ENCODE results near the gene BMP2K. TPM values are rescaled to one million over a fixed set of nuclear protein-coding genes. Genes with fewer than 3 reads are reported as not detected.

BMP2K gene
- total and polyA plus RNA-seq, 2 donors from 2014 or later: 6.0 to 43.1 TPM

GRCh38 chr4:78796526-78796925, 20.4 kb downstream of the BMP2K start:
- DNase-seq: no peak
- Histone ChIP-seq H3K27ac (ENCODE audit: low read depth in 2 of 2, low read length in 2 of 2) (no peak overlapping the region), H3K4me1 (ENCODE audit: control insufficient read depth in 2 of 3, insufficient read depth in 2 of 3, low read depth in 1 of 3, low read length in 3 of 3) (no peaks in the 10 kb centered on the region), H3K4me3 (ENCODE audit: low read length in 3 of 3) (no peak overlapping the region), H3K27me3 (ENCODE audit: control insufficient read depth, insufficient read depth, low read length) (no peaks in the 10 kb centered on the region), H3K36me3 (ENCODE audit: control insufficient read depth in 2 of 3, insufficient read depth in 3 of 3, low read length in 3 of 3) (no peaks in the 10 kb centered on the region), H3K9ac (ENCODE audit: low read length in 3 of 3) (no peak overlapping the region), H3K9me3 (ENCODE audit: control insufficient read depth in 2 of 3, insufficient read depth in 1 of 3, low read length in 3 of 3) (no peaks in the 10 kb centered on the region)
- intact Hi-C loops (cut with DNase I): no loop called here
- no peak for FAIRE-seq
- TF ChIP-seq, protein P1, sequence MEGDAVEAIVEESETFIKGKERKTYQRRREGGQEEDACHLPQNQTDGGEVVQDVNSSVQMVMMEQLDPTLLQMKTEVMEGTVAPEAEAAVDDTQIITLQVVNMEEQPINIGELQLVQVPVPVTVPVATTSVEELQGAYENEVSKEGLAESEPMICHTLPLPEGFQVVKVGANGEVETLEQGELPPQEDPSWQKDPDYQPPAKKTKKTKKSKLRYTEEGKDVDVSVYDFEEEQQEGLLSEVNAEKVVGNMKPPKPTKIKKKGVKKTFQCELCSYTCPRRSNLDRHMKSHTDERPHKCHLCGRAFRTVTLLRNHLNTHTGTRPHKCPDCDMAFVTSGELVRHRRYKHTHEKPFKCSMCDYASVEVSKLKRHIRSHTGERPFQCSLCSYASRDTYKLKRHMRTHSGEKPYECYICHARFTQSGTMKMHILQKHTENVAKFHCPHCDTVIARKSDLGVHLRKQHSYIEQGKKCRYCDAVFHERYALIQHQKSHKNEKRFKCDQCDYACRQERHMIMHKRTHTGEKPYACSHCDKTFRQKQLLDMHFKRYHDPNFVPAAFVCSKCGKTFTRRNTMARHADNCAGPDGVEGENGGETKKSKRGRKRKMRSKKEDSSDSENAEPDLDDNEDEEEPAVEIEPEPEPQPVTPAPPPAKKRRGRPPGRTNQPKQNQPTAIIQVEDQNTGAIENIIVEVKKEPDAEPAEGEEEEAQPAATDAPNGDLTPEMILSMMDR (IDR thresholded peaks at IDR 0.05; ENCODE audit: borderline replicate concordance, extremely low read depth, insufficient read depth): no peak

- no peak for FAIRE-seq
- H3K9me3 ChIP-seq (ENCODE audit: control insufficient read depth in 2 of 3, insufficient read depth in 1 of 3, low read length in 3 of 3): no peaks in the 10 kb centered on the region
Measured at GRCh38 chr4:78797777-78798284, 21.7 kb downstream of the BMP2K start.

GRCh38 chr4:78799551-78800495, 23.7 kb downstream of the BMP2K start:
- Histone ChIP-seq H3K9me3 (ENCODE audit: control insufficient read depth in 2 of 3, insufficient read depth in 1 of 3, low read length in 3 of 3) (no peaks in the 10 kb centered on the region), H3K27me3 (ENCODE audit: control insufficient read depth, insufficient read depth, low read length) (no peaks in the 10 kb centered on the region), H3K9ac (ENCODE audit: low read length in 3 of 3) (no peak overlapping the region), H3K4me3 (ENCODE audit: low read length in 3 of 3) (no peak overlapping the region), H3K36me3 (ENCODE audit: control insufficient read depth in 2 of 3, insufficient read depth in 3 of 3, low read length in 3 of 3) (no peaks in the 10 kb centered on the region), H3K4me1 (ENCODE audit: control insufficient read depth in 2 of 3, insufficient read depth in 2 of 3, low read depth in 1 of 3, low read length in 3 of 3) (no peaks in the 10 kb centered on the region), H3K27ac (ENCODE audit: low read depth in 2 of 2, low read length in 2 of 2) (no peak overlapping the region)
- intact Hi-C loops (cut with DNase I): no loop called here
- no peak for DNase-seq
- TF ChIP-seq, protein P1 (IDR thresholded peaks at IDR 0.05; ENCODE audit: borderline replicate concordance, extremely low read depth, insufficient read depth): no peak
- no peak for FAIRE-seq

More at GRCh38 chr4:78797777-78798284, 21.7 kb downstream of the BMP2K start:
- no peak overlapping the region for H3K9ac ChIP-seq (ENCODE audit: low read length in 3 of 3)
- H3K4me1 ChIP-seq (ENCODE audit: control insufficient read depth in 2 of 3, insufficient read depth in 2 of 3, low read depth in 1 of 3, low read length in 3 of 3): no peaks in the 10 kb centered on the region
- intact Hi-C loops (cut with DNase I): no loop called here
- H3K27me3 ChIP-seq (ENCODE audit: control insufficient read depth, insufficient read depth, low read length): no peaks in the 10 kb centered on the region
- no peak overlapping the region for H3K27ac ChIP-seq (ENCODE audit: low read depth in 2 of 2, low read length in 2 of 2)
- no peak for DNase-seq
- TF ChIP-seq, protein P1 (IDR thresholded peaks at IDR 0.05; ENCODE audit: borderline replicate concordance, extremely low read depth, insufficient read depth): no peak
- no peaks in the 10 kb centered on the region for H3K36me3 ChIP-seq (ENCODE audit: control insufficient read depth in 2 of 3, insufficient read depth in 3 of 3, low read length in 3 of 3)
- no peak overlapping the region for H3K4me3 ChIP-seq (ENCODE audit: low read length in 3 of 3)

All from kidney (tissue), 14 donors.